Type B pancreatic cell (in vitro differentiated cells): ENCODE results near the gene RBBP8NL. TPM values are rescaled to one million over a fixed set of nuclear protein-coding genes. Genes with fewer than 3 reads are reported as not detected.
A peak's percentile ranks its signal among the peaks of the same experiment; 100 is the strongest.
"Not testable (repeated sequence)": the region's sequence is repeated elsewhere in the genome, so short reads cannot be mapped to it uniquely, and the experiment has no call there.

ENCODE experiments used
- DNase-seq: peaks from one replicate; pipeline ENCODE4 v3.0.0; 2021; ENCODE audit warnings: mixed read lengths; ENCODE audit not compliant: unreplicated experiment; ENCODE audit errors: extremely low spot score
- H3K27ac Mint-ChIP-seq: 2 replicates; pipeline ENCODE4 v1.8.0; 2021; ENCODE audit warnings: mild to moderate bottlenecking, mixed read lengths
- H3K27me3 Mint-ChIP-seq: 2 replicates; pipeline ENCODE4 v1.8.0; 2021; ENCODE audit warnings: mixed read lengths
- H3K36me3 Mint-ChIP-seq: 2 replicates; pipeline ENCODE4 v1.8.0; 2021; ENCODE audit warnings: mixed read lengths
- H3K4me1 Mint-ChIP-seq: one replicate; pipeline ENCODE4 v1.8.0; 2021; ENCODE audit warnings: mixed read lengths; ENCODE audit not compliant: unreplicated experiment
- H3K4me3 Mint-ChIP-seq: 2 replicates; pipeline ENCODE4 v1.8.0; 2021; ENCODE audit warnings: mild to moderate bottlenecking, mixed read lengths
- H3K9me3 Mint-ChIP-seq: 2 replicates; pipeline ENCODE4 v1.8.0; 2021; ENCODE audit warnings: mixed read lengths
- CTCF ChIP-seq: fragments of 200-600 bp; sonication (generic); conservative IDR thresholded peaks from 2 replicates; pipeline ENCODE4 v1.5.0; 2021; ENCODE audit warnings: antibody characterized with exemption, mild to moderate bottlenecking
- total RNA-seq: library from RNA; stranded (reverse); gene quantifications from 2 replicates; pipeline ENCODE4 v1.2.1, GENCODE V29; 2021; ENCODE audit warnings: low replicate concordance

The RBBP8NL gene
- total RNA-seq, 1 donor from 2014 or later = 7.3 TPM

GRCh38 chr20:62378215-62378614 is 49.1 kb downstream of the RBBP8NL start:
- H3K9me3 Mint-ChIP-seq = peaks cover 6% of the 10 kb centered on the region
- peak overlapping the region; percentile 67 for H3K27ac Mint-ChIP-seq
- TF ChIP-seq CTCF = no peak
- no peak for DNase-seq
- no peaks in the 10 kb centered on the region for H3K27me3 Mint-ChIP-seq
- H3K4me1 Mint-ChIP-seq = peaks cover 21% of the 10 kb centered on the region
- H3K4me3 Mint-ChIP-seq = no peak overlapping the region
- H3K36me3 Mint-ChIP-seq = peaks cover 14% of the 10 kb centered on the region

GRCh38 chr20:62377615-62378178 is 49.6 kb downstream of the RBBP8NL start:
- no peak for TF ChIP-seq CTCF
- Mint-ChIP-seq H3K27me3 (no peaks in the 10 kb centered on the region), H3K9me3 (peaks cover 6% of the 10 kb centered on the region), H3K27ac (peak overlapping the region; percentile 93), H3K4me1 (peaks cover 18% of the 10 kb centered on the region), H3K4me3 (no peak overlapping the region), H3K36me3 (peaks cover 12% of the 10 kb centered on the region)
- DNase-seq = no peak

GRCh38 chr20:62377064-62377461 is 50.3 kb downstream of the RBBP8NL start:
- peak overlapping the region; percentile 75 for H3K4me3 Mint-ChIP-seq
- no peak for TF ChIP-seq CTCF
- H3K4me1 Mint-ChIP-seq = peaks cover 16% of the 10 kb centered on the region
- peaks cover 4% of the 10 kb centered on the region for H3K9me3 Mint-ChIP-seq
- no peaks in the 10 kb centered on the region for H3K27me3 Mint-ChIP-seq
- no peak for DNase-seq
- H3K36me3 Mint-ChIP-seq = peaks cover 8% of the 10 kb centered on the region
- peak overlapping the region; percentile 93 for H3K27ac Mint-ChIP-seq

- Mint-ChIP-seq H3K4me3 (no peak overlapping the region), H3K4me1 (peaks cover 12% of the 10 kb centered on the region), H3K27ac (peak overlapping the region; percentile 93), H3K36me3 (peaks cover 3% of the 10 kb centered on the region), H3K9me3 (no peaks in the 10 kb centered on the region), H3K27me3 (no peaks in the 10 kb centered on the region)
- TF ChIP-seq CTCF = peak; percentile 59
- DNase-seq = no peak
Observed at GRCh38 chr20:62376112-62377063, 51.0 kb downstream of the RBBP8NL start.

- Mint-ChIP-seq H3K4me1 (peaks cover 12% of the 10 kb centered on the region), H3K9me3 (no peaks in the 10 kb centered on the region), H3K36me3 (peaks cover 3% of the 10 kb centered on the region), H3K27me3 (no peaks in the 10 kb centered on the region), H3K4me3 (no peak overlapping the region), H3K27ac (peak overlapping the region; percentile 75)
- no peak for DNase-seq
- TF ChIP-seq CTCF = no peak
Observed at GRCh38 chr20:62374331-62375152, 52.8 kb downstream of the RBBP8NL start.

GRCh38 chr20:62373631-62374179 is 53.6 kb downstream of the RBBP8NL start:
- DNase-seq, H3K27me3 Mint-ChIP-seq, H3K36me3 Mint-ChIP-seq, H3K9me3 Mint-ChIP-seq, H3K4me3 Mint-ChIP-seq: not testable (repeated sequence)
- H3K4me1 Mint-ChIP-seq = peaks cover 18% of the 10 kb centered on the region
- peak overlapping the region; percentile 75 for H3K27ac Mint-ChIP-seq
